ENCODE data around the gene VPS37D. TPM values are rescaled to one million over a fixed set of nuclear protein-coding genes. Genes with fewer than 3 reads are reported as not detected.

The VPS37D gene
- total RNA-seq, 1 experiment from 2014 or later: 8.3 TPM

DNA sequence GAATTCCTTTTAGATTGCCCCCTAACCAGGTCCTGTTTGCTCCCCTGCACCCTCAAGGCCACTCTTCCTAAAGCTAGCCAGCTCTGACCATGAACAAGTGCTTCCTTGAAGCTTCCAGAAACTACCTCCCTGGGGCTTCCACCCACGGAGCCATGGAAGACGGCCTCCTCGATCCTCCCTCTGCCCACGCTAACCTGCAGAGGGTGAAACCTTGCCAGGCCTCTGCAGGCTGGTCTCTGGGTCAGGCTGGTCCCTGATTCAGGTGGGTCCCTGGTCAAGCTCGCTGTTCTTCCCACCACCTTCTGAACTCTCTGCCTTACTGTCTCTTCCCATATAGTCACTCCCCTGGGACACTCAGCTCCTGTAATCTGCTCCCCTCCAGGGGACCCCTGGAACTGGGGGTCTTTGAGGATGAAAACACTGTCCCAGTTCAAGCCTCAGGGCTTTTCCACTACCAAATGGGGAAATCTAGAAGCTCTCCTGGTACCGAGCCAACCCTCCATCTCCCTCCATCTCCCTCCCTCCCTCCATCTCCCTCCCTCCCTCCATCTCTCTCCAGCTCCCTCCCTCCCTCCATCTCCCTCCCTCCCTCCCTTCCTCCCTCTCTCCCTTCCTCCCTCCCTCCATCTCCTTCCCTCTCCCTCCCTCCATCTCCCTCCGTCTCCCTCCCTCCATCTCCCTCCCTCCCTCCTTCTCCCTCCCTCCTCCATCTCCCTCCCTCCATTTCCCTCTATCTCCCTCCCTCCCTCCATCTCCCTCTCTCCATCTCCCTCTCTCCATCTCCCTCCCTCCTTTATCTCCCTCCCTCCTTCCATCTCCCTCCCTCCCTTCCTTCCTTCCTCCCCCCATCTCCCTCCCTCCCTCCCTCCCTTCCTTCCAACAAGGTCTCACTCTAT lies 46.2 kb upstream of the VPS37D start:
- POLR2A ChIA-PET (ENCODE audit: unreplicated experiment): interaction anchor here (0.5 to 0.7 kb wide), 3 partner anchors 9 to 321 kb away, joined by 4 to 36 read pairs (median 6); no protein-coding TSS in a partner anchor
- Histone ChIP-seq H3K79me2 (ENCODE audit: low read depth) (no peaks in the 10 kb centered on the region), H3K9me2 (ENCODE audit: insufficient read depth) (no peaks in the 10 kb centered on the region), H3K4me3 (no peak overlapping the region), H3K36me3 (ENCODE audit: low read depth) (no peaks in the 10 kb centered on the region), H3F3A (ENCODE audit: insufficient read depth, low read depth) (no peaks in the 10 kb centered on the region), H3K4me2 (no peak overlapping the region), H3K27me3 (ENCODE audit: insufficient read depth, low read depth) (no peaks in the 10 kb centered on the region), H3K9me3 (ENCODE audit: insufficient read depth, low read depth) (no peaks in the 10 kb centered on the region), H3K27ac (no peak overlapping the region), H3K4me1 (replicated peaks; ENCODE audit: insufficient read depth) (no peaks in the 10 kb centered on the region), H2AFZ (no peak overlapping the region), H4K20me1 (ENCODE audit: insufficient read depth) (no peaks in the 10 kb centered on the region)
- intact Hi-C loops (cut with micrococcal nuclease; ENCODE audit: unreplicated experiment): no loop called here
- CTCF ChIA-PET: no interaction called here
- TF ChIP-seq, protein P1, sequence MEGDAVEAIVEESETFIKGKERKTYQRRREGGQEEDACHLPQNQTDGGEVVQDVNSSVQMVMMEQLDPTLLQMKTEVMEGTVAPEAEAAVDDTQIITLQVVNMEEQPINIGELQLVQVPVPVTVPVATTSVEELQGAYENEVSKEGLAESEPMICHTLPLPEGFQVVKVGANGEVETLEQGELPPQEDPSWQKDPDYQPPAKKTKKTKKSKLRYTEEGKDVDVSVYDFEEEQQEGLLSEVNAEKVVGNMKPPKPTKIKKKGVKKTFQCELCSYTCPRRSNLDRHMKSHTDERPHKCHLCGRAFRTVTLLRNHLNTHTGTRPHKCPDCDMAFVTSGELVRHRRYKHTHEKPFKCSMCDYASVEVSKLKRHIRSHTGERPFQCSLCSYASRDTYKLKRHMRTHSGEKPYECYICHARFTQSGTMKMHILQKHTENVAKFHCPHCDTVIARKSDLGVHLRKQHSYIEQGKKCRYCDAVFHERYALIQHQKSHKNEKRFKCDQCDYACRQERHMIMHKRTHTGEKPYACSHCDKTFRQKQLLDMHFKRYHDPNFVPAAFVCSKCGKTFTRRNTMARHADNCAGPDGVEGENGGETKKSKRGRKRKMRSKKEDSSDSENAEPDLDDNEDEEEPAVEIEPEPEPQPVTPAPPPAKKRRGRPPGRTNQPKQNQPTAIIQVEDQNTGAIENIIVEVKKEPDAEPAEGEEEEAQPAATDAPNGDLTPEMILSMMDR (conservative IDR thresholded peaks at IDR 0.05): no peak
- no peak for TF ChIP-seq EZH2 (IDR thresholded peaks at IDR 0.05; ENCODE audit: low read depth)
- no peak for DNase-seq
- BruUV-seq (replicated peaks): no TSS peak

DNA sequence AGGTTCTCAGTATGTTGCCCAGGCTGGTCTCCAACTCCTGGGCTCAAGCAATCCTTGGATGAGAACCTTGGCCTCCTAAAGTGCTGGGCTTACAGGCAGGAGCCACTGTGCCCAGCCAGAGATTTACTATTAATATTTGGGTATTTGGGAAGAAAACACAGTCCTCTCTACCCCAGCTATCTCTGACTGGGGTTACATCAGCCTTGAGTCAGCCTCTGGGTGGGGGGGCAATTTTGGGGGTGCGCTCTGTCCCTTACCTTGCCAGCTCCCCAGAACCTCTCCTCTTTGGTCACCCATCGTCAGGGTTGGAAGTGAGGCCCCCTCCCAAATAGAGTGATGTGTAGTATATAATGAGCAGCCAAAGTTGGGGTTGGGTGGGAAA lies 45.1 kb upstream of the VPS37D start:
- Histone ChIP-seq H3K9me3 (ENCODE audit: insufficient read depth, low read depth) (no peaks in the 10 kb centered on the region), H3K27ac (no peak overlapping the region), H3K4me2 (no peak overlapping the region), H3F3A (ENCODE audit: insufficient read depth, low read depth) (no peaks in the 10 kb centered on the region), H3K79me2 (ENCODE audit: low read depth) (no peaks in the 10 kb centered on the region), H4K20me1 (ENCODE audit: insufficient read depth) (no peaks in the 10 kb centered on the region), H3K4me1 (replicated peaks; ENCODE audit: insufficient read depth) (no peaks in the 10 kb centered on the region), H3K9me2 (ENCODE audit: insufficient read depth) (no peaks in the 10 kb centered on the region), H3K36me3 (ENCODE audit: low read depth) (no peaks in the 10 kb centered on the region), H2AFZ (no peak overlapping the region), H3K4me3 (no peak overlapping the region), H3K27me3 (ENCODE audit: insufficient read depth, low read depth) (no peaks in the 10 kb centered on the region)
- intact Hi-C loops (cut with micrococcal nuclease; ENCODE audit: unreplicated experiment): no loop called here
- ChIA-PET CTCF (no interaction called here), POLR2A (ENCODE audit: unreplicated experiment) (interaction anchor here (0.6 to 0.7 kb wide), 2 partner anchors 23 to 112 kb away, joined by 5 to 36 read pairs; no protein-coding TSS in a partner anchor)
- TF ChIP-seq, protein P1 (conservative IDR thresholded peaks at IDR 0.05): no peak
- TF ChIP-seq EZH2 (IDR thresholded peaks at IDR 0.05; ENCODE audit: low read depth): no peak
- no TSS peak for BruUV-seq (replicated peaks)
- DNase-seq: no peak

DNA sequence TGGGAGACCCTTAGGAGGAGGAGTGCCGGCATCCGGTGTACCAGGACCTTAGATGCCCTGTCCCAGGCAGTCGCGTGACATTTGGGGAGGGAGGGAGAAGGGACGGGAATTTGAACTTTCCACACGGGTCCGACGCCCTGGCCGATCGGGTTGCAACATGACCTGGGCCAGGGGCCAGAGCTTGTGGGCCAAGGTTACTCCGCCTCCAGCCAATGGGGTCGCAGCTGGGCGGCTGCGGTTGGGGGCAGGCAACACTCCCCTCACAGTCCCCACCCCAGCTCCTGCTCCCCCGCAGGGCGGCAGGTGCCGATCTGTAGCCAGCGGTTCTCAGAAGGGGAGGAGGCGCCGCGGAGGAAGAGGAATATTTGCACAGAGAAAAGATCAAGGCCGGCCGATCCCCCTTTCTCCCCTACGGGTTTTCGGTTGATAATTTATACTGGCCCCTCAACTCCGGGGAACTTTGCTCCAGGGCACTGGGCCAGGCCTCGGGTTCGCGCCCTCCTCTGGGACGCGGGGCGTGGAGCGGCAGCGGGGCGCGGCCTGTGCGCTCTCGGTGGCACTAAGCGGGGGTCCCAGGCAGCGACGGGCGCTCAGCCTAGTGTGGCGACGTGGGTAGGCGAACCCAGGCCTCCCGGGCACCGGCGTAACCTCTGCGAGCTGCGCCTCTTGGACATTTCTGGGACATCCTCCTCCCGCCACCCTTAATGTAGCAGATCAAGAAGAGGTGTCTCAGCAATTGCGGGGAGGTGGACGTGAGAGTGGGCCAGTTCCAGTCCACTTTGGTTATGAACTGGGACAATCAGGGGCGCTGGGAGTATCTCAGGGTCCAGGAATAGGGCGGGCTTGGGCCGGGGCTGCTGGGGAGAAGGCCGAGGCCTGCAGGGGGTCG lies 44.5 kb upstream of the VPS37D start:
- intact Hi-C loops (cut with micrococcal nuclease; ENCODE audit: unreplicated experiment): no loop called here
- Histone ChIP-seq H3F3A (ENCODE audit: insufficient read depth, low read depth) (no peaks in the 10 kb centered on the region), H3K4me2 (peak overlapping the region; percentile 92)

More for the DNA sequence above, 44.5 kb upstream of the VPS37D start:
- H3K79me2 ChIP-seq (ENCODE audit: low read depth): no peaks in the 10 kb centered on the region
- no peak overlapping the region for H3K27ac ChIP-seq
- no peak for DNase-seq
- H3K36me3 ChIP-seq (ENCODE audit: low read depth): no peaks in the 10 kb centered on the region
- TSS peak; percentile 69 for BruUV-seq (replicated peaks)
- no peaks in the 10 kb centered on the region for H3K27me3 ChIP-seq (ENCODE audit: insufficient read depth, low read depth)
- CTCF ChIA-PET: no interaction called here
- H3K9me3 ChIP-seq (ENCODE audit: insufficient read depth, low read depth): no peaks in the 10 kb centered on the region
- H3K4me1 ChIP-seq (replicated peaks; ENCODE audit: insufficient read depth): no peaks in the 10 kb centered on the region
- no peaks in the 10 kb centered on the region for H4K20me1 ChIP-seq (ENCODE audit: insufficient read depth)
- no peak overlapping the region; the same call in 1 of the 2 replicates for H3K4me3 ChIP-seq
- POLR2A ChIA-PET (ENCODE audit: unreplicated experiment): interaction anchor here (0.6 kb wide), 1 partner anchor 22 kb away, joined by 5 read pairs; no protein-coding TSS in a partner anchor
- no peak for TF ChIP-seq EZH2 (IDR thresholded peaks at IDR 0.05; ENCODE audit: low read depth)
- TF ChIP-seq, protein P1 (conservative IDR thresholded peaks at IDR 0.05): no peak
- no peaks in the 10 kb centered on the region for H3K9me2 ChIP-seq (ENCODE audit: insufficient read depth)
- no peak overlapping the region for H2AFZ ChIP-seq

All from PC-9 (cell line).